Measurements from ENCODE around the gene MMP2. TPM values are rescaled to one million over a fixed set of nuclear protein-coding genes. Genes with fewer than 3 reads are reported as not detected.

MMP2 gene
- total and polyA plus RNA-seq, 2 experiments from 2014 or later = 25.6 to 43.8 TPM

- H2AFZ ChIP-seq = no peak overlapping the region
- Mint-ChIP-seq H3K9me3 (no peaks in the 10 kb centered on the region), H3K27me3 (ENCODE audit: insufficient read depth, low read depth, poor library complexity) (peaks cover 2% of the 10 kb centered on the region), H3K36me3 (ENCODE audit: low read depth) (no peaks in the 10 kb centered on the region), H3K27ac (no peak overlapping the region), H3K4me3 (no peak overlapping the region), H3K4me1 (peaks cover 5% of the 10 kb centered on the region)
- no peaks in the 10 kb centered on the region for H3K9me2 ChIP-seq (ENCODE audit: insufficient read depth)
- H3F3A ChIP-seq (replicated peaks; ENCODE audit: low read depth) = no peaks in the 10 kb centered on the region
- no peaks in the 10 kb centered on the region for H3K27me3 ChIP-seq (ENCODE audit: insufficient read depth)
- no peak for TF ChIP-seq POLR2AphosphoS5 (IDR thresholded peaks at IDR 0.05; ENCODE audit: low read depth)
- TF ChIP-seq NANOG (IDR thresholded peaks at IDR 0.05; ENCODE audit: borderline replicate concordance) = no peak
- no peak for TF ChIP-seq ZNF462 (CRISPR knock-in tag; IDR thresholded peaks at IDR 0.05)
- no peak for TF ChIP-seq ZNF331 (CRISPR knock-in tag; IDR thresholded peaks at IDR 0.05; ENCODE audit: low read depth)
- no peak for TF ChIP-seq JUNB (IDR thresholded peaks at IDR 0.05; ENCODE audit: unreplicated experiment)
- TF ChIP-seq, protein P1, sequence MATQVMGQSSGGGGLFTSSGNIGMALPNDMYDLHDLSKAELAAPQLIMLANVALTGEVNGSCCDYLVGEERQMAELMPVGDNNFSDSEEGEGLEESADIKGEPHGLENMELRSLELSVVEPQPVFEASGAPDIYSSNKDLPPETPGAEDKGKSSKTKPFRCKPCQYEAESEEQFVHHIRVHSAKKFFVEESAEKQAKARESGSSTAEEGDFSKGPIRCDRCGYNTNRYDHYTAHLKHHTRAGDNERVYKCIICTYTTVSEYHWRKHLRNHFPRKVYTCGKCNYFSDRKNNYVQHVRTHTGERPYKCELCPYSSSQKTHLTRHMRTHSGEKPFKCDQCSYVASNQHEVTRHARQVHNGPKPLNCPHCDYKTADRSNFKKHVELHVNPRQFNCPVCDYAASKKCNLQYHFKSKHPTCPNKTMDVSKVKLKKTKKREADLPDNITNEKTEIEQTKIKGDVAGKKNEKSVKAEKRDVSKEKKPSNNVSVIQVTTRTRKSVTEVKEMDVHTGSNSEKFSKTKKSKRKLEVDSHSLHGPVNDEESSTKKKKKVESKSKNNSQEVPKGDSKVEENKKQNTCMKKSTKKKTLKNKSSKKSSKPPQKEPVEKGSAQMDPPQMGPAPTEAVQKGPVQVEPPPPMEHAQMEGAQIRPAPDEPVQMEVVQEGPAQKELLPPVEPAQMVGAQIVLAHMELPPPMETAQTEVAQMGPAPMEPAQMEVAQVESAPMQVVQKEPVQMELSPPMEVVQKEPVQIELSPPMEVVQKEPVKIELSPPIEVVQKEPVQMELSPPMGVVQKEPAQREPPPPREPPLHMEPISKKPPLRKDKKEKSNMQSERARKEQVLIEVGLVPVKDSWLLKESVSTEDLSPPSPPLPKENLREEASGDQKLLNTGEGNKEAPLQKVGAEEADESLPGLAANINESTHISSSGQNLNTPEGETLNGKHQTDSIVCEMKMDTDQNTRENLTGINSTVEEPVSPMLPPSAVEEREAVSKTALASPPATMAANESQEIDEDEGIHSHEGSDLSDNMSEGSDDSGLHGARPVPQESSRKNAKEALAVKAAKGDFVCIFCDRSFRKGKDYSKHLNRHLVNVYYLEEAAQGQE (IDR thresholded peaks at IDR 0.05; ENCODE audit: unreplicated experiment) = no peak
- TF ChIP-seq CREB1 (CRISPR knock-in tag; IDR thresholded peaks at IDR 0.05; ENCODE audit: low read depth) = no peak
- TF ChIP-seq ETS1 (IDR thresholded peaks at IDR 0.05) = no peak
- TF ChIP-seq ZNF114 (CRISPR knock-in tag; IDR thresholded peaks at IDR 0.05) = no peak
- TF ChIP-seq, protein P2, sequence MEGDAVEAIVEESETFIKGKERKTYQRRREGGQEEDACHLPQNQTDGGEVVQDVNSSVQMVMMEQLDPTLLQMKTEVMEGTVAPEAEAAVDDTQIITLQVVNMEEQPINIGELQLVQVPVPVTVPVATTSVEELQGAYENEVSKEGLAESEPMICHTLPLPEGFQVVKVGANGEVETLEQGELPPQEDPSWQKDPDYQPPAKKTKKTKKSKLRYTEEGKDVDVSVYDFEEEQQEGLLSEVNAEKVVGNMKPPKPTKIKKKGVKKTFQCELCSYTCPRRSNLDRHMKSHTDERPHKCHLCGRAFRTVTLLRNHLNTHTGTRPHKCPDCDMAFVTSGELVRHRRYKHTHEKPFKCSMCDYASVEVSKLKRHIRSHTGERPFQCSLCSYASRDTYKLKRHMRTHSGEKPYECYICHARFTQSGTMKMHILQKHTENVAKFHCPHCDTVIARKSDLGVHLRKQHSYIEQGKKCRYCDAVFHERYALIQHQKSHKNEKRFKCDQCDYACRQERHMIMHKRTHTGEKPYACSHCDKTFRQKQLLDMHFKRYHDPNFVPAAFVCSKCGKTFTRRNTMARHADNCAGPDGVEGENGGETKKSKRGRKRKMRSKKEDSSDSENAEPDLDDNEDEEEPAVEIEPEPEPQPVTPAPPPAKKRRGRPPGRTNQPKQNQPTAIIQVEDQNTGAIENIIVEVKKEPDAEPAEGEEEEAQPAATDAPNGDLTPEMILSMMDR (conservative IDR thresholded peaks at IDR 0.05; ENCODE audit: low read depth in 2 of 2) = no peak
- TF ChIP-seq EZH2 (IDR thresholded peaks at IDR 0.05; ENCODE audit: low read depth, unreplicated experiment) = no peak
- no peak for TF ChIP-seq EZH2phosphoT487 (IDR thresholded peaks at IDR 0.05; ENCODE audit: unreplicated experiment)
- TF ChIP-seq STAT1 (IDR thresholded peaks at IDR 0.05; ENCODE audit: unreplicated experiment) = no peak
- H3K4me3 ChIP-seq = no peak overlapping the region
- 0 out of 2 replicates have a peak, but pooled peaks cover 5% of the 10 kb centered on the region for H3K4me1 ChIP-seq (ENCODE audit: insufficient read depth)
- ATAC-seq = no peak
- no peaks in the 10 kb centered on the region for H3K79me2 ChIP-seq (replicated peaks; ENCODE audit: insufficient read depth)
- no peak overlapping the region for H3K27ac ChIP-seq (ENCODE audit: low read depth)
- no peak for DNase-seq (ENCODE audit: low spot score)
- no peaks in the 10 kb centered on the region for H3K36me3 ChIP-seq (ENCODE audit: insufficient read depth)
- no peaks in the 10 kb centered on the region for H4K20me1 ChIP-seq (replicated peaks; ENCODE audit: insufficient read depth)
- H3K4me2 ChIP-seq = no peak overlapping the region
Observed at GRCh38 chr16:55539488-55539887, 60.5 kb downstream of the MMP2 start.

Measured in GM23338 (cell line).